Measurements from ENCODE around the gene EPYC. TPM values are rescaled to one million over a fixed set of nuclear protein-coding genes. Genes with fewer than 3 reads are reported as not detected.

The EPYC gene
- total and polyA plus RNA-seq, 2 of the 13 experiments (the other 11 are each of a cell fraction or from before 2014, with no cell fraction given): not detected

GRCh38 chr12:91040096-91040755 is 35.5 kb upstream of the EPYC start:
- Histone ChIP-seq H3K27me3 (ENCODE audit: control insufficient read depth in 1 of 2, insufficient read depth in 2 of 2, low read length in 2 of 2) (no peaks in the 10 kb centered on the region), H4K20me1 (ENCODE audit: insufficient read depth, low read length) (no peaks in the 10 kb centered on the region), H3K4me2 (ENCODE audit: low read depth, low read length) (no peak overlapping the region), H3K4me3 (replicated peaks in 1 of 3; ENCODE audit: insufficient read depth in 1 of 3, low read depth in 2 of 3, low read length in 3 of 3) (no peak overlapping the region), H2AFZ (ENCODE audit: low read length) (no peak overlapping the region), H3K79me2 (ENCODE audit: insufficient read depth, low read length) (no peaks in the 10 kb centered on the region), H3K4me1 (ENCODE audit: insufficient read depth, low read length) (no peaks in the 10 kb centered on the region), H3K27ac (ENCODE audit: extremely low read length, insufficient read depth, low read length) (no peak overlapping the region), H3K9me3 (ENCODE audit: low read length) (no peaks in the 10 kb centered on the region), H3K9ac (ENCODE audit: insufficient read depth, low read depth, low read length) (no peak overlapping the region), H3K36me3 (replicated peaks in 1 of 2; ENCODE audit: control insufficient read depth in 1 of 2, insufficient read depth in 2 of 2, low read length in 2 of 2) (no peaks in the 10 kb centered on the region)
- ChIA-PET CTCF (ENCODE audit: low intra/inter-chr PET ratio, low total read pairs) (no interaction called here), POLR2A (no interaction called here)
- FAIRE-seq (no peak), DNase-seq (ENCODE audit: low spot score) (no peak), ATAC-seq (no peak)
- intact Hi-C loops (cut with micrococcal nuclease; ENCODE audit: unreplicated experiment) (no loop called here), in situ Hi-C loops (cut with HindIII; ENCODE audit: extremely low pct_ligation_motif_present, low pct_unique_long_range_greater_than_20kb) (no loop called here)
- no TSS peak for BruUV-seq (replicated peaks)
- 0% methylated on average over 1 of the region's 1 CpG for WGBS (ENCODE audit: low lambda C conversion rate)
- TF ChIP-seq ZNF800 (CRISPR knock-in tag; IDR thresholded peaks at IDR 0.05) (no peak), ISX (CRISPR knock-in tag; conservative IDR thresholded peaks at IDR 0.05) (no peak), SAP130 (CRISPR knock-in tag; IDR thresholded peaks at IDR 0.05; ENCODE audit: low read depth) (no peak), ZBTB7A (CRISPR knock-in tag; IDR thresholded peaks at IDR 0.05) (no peak), E2F1 (CRISPR knock-in tag; IDR thresholded peaks at IDR 0.05) (no peak), NFATC3 (CRISPR knock-in tag; IDR thresholded peaks at IDR 0.05) (no peak), ZFY (CRISPR knock-in tag; IDR thresholded peaks at IDR 0.05) (no peak), MXD1 (CRISPR knock-in tag; IDR thresholded peaks at IDR 0.05) (no peak), ZNF746 (CRISPR knock-in tag; IDR thresholded peaks at IDR 0.05) (no peak), ZBTB2 (CRISPR knock-in tag; IDR thresholded peaks at IDR 0.05; ENCODE audit: low read depth) (no peak), ZNF646 (CRISPR knock-in tag; IDR thresholded peaks at IDR 0.05) (no peak), ZNF484 (CRISPR knock-in tag; IDR thresholded peaks at IDR 0.05; ENCODE audit: borderline replicate concordance, low read depth) (no peak), ZC3H13 (CRISPR knock-in tag; IDR thresholded peaks at IDR 0.05) (no peak), RFXANK (CRISPR knock-in tag; IDR thresholded peaks at IDR 0.05) (no peak)
